ENCODE data around the gene SUCLG2.

SUCLG2 gene

DNA sequence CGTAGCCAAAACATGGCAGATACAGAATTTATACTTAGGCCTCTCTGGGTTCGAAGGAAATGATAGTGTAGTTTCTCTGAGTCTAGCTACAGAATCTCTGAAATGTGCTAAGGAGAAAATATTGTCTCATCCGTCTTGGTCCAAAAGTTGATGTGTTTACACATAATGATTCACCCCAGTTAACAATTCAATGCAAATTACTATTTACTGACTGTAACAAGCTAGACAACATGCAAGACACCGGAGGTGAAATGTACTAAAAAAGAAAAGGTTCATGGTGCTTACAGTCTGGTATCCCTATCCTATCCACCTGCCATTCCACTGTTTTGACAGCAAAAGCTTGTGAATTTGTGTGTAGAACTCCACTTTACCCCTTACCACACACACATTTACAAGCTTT, 146.8 kb downstream of the SUCLG2 start:
- no peak for DNase-seq (ENCODE audit: low read depth)
- no peak overlapping the region for H3K4me3 ChIP-seq (ENCODE audit: low read depth, low read length)
- TF ChIP-seq, protein P1, sequence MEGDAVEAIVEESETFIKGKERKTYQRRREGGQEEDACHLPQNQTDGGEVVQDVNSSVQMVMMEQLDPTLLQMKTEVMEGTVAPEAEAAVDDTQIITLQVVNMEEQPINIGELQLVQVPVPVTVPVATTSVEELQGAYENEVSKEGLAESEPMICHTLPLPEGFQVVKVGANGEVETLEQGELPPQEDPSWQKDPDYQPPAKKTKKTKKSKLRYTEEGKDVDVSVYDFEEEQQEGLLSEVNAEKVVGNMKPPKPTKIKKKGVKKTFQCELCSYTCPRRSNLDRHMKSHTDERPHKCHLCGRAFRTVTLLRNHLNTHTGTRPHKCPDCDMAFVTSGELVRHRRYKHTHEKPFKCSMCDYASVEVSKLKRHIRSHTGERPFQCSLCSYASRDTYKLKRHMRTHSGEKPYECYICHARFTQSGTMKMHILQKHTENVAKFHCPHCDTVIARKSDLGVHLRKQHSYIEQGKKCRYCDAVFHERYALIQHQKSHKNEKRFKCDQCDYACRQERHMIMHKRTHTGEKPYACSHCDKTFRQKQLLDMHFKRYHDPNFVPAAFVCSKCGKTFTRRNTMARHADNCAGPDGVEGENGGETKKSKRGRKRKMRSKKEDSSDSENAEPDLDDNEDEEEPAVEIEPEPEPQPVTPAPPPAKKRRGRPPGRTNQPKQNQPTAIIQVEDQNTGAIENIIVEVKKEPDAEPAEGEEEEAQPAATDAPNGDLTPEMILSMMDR (conservative IDR thresholded peaks at IDR 0.05; ENCODE audit: low read depth, low read length) = no peak

DNA sequence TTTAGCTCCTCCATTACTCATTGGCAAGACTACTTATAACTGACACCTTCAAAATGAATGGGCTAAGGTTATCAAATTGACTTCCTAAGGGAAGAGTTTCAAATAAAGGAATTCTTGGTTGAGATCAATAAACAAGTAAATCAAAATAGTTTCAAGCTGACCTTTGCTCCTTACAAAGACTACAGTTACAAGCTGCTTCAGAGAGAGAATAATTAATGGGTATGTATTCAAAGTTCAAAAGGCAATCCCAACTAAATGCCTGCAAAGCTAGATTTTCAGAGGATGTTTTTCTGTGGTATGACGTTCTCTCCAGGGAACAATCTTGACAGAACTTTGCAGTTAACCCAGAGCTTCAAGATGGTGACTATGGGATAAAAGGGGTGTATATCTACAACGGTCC, 153.7 kb downstream of the SUCLG2 start:
- no peak overlapping the region for H3K4me3 ChIP-seq (ENCODE audit: low read depth, low read length)
- TF ChIP-seq, protein P1 (conservative IDR thresholded peaks at IDR 0.05; ENCODE audit: low read depth, low read length) = no peak
- no peak for DNase-seq (ENCODE audit: low read depth)

DNA sequence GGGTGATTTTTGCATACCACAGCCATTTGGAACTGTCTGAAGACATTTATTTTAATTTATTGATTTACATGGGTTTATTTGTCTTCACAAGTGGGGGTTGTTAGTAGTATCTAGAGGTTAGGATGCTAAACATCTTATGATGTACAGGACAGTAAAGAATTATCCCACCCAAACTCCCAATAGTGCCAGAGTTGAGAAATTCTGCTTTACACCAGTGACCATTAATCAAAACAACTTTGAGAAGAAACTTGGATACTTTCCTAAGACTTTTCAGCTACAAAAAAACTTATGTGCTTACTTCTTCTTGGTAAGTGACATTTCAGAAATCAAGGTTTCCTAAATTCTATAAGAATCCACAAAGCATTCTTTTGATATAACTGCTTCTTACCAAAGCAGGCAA, 156.7 kb downstream of the SUCLG2 start:
- no peak overlapping the region for H3K4me3 ChIP-seq (ENCODE audit: low read depth, low read length)
- no peak for DNase-seq (ENCODE audit: low read depth)
- TF ChIP-seq, protein P1 (conservative IDR thresholded peaks at IDR 0.05; ENCODE audit: low read depth, low read length) = no peak

DNA sequence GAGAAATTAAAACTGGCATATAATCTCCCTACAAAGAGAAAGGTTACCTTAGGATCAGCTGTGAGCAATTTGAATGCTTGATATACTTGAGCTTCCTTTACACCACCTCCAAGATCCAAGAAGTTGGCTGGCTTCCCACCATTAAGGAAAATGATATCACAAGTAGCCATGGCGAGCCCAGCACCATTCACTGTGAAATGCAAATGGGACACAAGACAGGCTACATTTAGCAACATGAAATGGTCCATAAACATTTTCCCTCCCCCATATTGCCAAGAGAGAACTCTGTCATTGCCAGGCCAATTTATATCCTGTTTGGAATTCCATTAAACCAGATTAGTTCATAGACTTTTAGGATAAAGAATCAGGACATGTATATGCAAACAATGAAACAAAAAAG, 158.7 kb downstream of the SUCLG2 start:
- TF ChIP-seq, protein P1 (conservative IDR thresholded peaks at IDR 0.05; ENCODE audit: low read depth, low read length) = no peak
- peak; percentile 3 for DNase-seq (ENCODE audit: low read depth)
- H3K4me3 ChIP-seq (ENCODE audit: low read depth, low read length) = no peak overlapping the region

DNA sequence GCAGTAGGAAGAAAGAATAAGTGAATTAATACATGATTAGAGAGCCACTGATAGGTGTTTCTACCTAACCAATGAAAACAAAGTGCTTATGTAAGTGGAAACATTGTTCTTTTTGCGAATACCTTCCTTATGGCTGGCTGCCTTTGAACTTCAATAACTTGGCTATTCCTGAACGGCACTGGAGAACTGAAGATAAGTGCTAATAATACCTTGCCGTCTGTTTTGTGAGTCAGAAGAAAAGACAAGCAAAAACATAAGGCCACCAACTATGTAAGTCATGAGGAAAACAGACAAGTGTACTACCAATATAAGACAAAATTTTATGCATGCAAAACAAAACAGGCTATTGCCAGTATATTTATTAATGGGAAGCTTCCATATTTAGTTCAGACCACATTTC, 160.6 kb downstream of the SUCLG2 start:
- TF ChIP-seq, protein P1 (conservative IDR thresholded peaks at IDR 0.05; ENCODE audit: low read depth, low read length) = no peak
- no peak for DNase-seq (ENCODE audit: low read depth)
- H3K4me3 ChIP-seq (ENCODE audit: low read depth, low read length) = no peak overlapping the region

DNA sequence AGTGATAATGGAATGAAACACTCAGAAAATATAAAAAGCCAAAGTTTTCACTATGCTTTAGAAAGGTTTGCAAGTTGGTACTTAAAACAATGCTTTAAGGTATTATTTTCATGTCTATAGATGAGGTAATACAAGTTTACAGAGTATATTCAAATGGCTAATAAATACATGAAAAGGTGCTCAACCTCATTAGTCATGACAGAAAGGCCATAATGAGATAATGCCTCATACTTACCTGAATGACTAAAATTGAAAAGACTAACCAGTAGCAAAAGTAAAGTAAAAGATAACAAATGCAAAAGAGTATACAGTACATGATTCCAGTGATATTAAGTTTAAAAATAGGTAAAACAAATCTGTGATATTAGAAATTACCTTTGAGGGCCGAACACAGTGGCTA, 163.8 kb downstream of the SUCLG2 start:
- TF ChIP-seq, protein P1 (conservative IDR thresholded peaks at IDR 0.05; ENCODE audit: low read depth, low read length) = no peak
- no peak for DNase-seq (ENCODE audit: low read depth)
- H3K4me3 ChIP-seq (ENCODE audit: low read depth, low read length) = no peak overlapping the region

DNA sequence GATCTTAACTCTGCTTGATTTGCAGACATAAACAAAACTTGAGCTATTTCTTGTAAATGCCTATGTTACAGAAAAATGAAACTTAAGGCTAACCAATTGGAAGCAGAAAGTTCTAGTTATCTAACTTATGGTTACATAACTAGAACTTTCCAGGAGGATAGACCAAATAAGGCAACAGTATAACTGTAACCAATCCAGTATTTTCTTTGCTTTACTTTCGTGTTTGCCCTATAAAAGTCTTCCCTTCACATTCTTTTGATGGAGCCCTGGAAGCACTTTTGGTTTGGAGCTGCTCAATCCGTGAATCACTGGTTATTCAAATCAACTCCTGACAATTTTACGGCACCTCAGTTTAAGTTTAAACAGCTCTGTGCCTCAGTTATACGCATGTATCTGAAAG, 164.6 kb downstream of the SUCLG2 start:
- peak; percentile 42 for DNase-seq (ENCODE audit: low read depth)
- no peak overlapping the region for H3K4me3 ChIP-seq (ENCODE audit: low read depth, low read length)

More for the DNA sequence above, 164.6 kb downstream of the SUCLG2 start:
- TF ChIP-seq, protein P1 (conservative IDR thresholded peaks at IDR 0.05; ENCODE audit: low read depth, low read length) = no peak
